ENCODE data around the gene PRKAR1B. TPM values are rescaled to one million over a fixed set of nuclear protein-coding genes. Genes with fewer than 3 reads are reported as not detected.

PRKAR1B gene
- total RNA-seq, 1 experiment from 2014 or later = 43.3 TPM

GRCh38 chr7:601595-602340, 125.3 kb downstream of the PRKAR1B start:
- Histone ChIP-seq H2AFZ (ENCODE audit: low read length) (no peak overlapping the region), H2BK5ac (ENCODE audit: insufficient read length, low read length) (no peak overlapping the region), H2BK15ac (ENCODE audit: low read depth, low read length) (no peak overlapping the region), H4K8ac (replicated peaks; ENCODE audit: insufficient read length, low read depth, low read length) (no peak overlapping the region), H3K27ac (ENCODE audit: insufficient read length, low read depth, low read length) (no peak overlapping the region), H3K23ac (ENCODE audit: insufficient read length, low read depth, low read length) (no peak overlapping the region), H3K14ac (ENCODE audit: insufficient read depth, low read length) (no peak overlapping the region), H2BK12ac (ENCODE audit: insufficient read length, low read depth, low read length) (no peak overlapping the region), H3T11ph (ENCODE audit: low read length) (no peak overlapping the region), H4K91ac (ENCODE audit: insufficient read length, low read depth, low read length) (no peak overlapping the region), H3K4me1 (ENCODE audit: insufficient read depth, low read length) (no peaks in the 10 kb centered on the region), H4K5ac (ENCODE audit: insufficient read length, low read depth, low read length) (no peak overlapping the region), H3K79me1 (ENCODE audit: insufficient read depth, low read depth, low read length, poor library complexity, severe bottlenecking) (no peaks in the 10 kb centered on the region), H3K9me3 (ENCODE audit: control insufficient read depth, low read depth, low read length) (no peaks in the 10 kb centered on the region), H3K18ac (ENCODE audit: insufficient read length, low read depth, low read length) (no peak overlapping the region), H3K9ac (ENCODE audit: extremely low read depth, insufficient read length, low read length) (no peak overlapping the region), H4K20me1 (ENCODE audit: control insufficient read depth, insufficient read depth, insufficient read length) (peaks cover 9% of the 10 kb centered on the region), H3K79me2 (ENCODE audit: insufficient read depth, low read length) (no peaks in the 10 kb centered on the region), H3K4ac (ENCODE audit: low read depth, low read length) (no peak overlapping the region), H3K27me3 (ENCODE audit: insufficient read depth, low read length) (no peaks in the 10 kb centered on the region), H3K4me2 (ENCODE audit: insufficient read depth, insufficient read length, low read length) (no peak overlapping the region), H3K56ac (ENCODE audit: insufficient read length, low read depth, low read length) (no peak overlapping the region), H2BK20ac (ENCODE audit: low read depth, low read length, poor library complexity, severe bottlenecking) (no peak overlapping the region), H2AK5ac (ENCODE audit: insufficient read length, low read length) (no peak overlapping the region), H2BK120ac (ENCODE audit: low read depth, low read length, poor library complexity, severe bottlenecking) (no peak overlapping the region), H3K23me2 (ENCODE audit: insufficient read length, low read depth, low read length, poor library complexity, severe bottlenecking) (peaks cover 2% of the 10 kb centered on the region)
- whole genome bisulfite sequencing (ENCODE audit: extremely low coverage, insufficient read length, low lambda C conversion rate) = no CpG with 5 or more reads among the region's 39 CpGs
- H3K36me3 Mint-ChIP-seq (ENCODE audit: insufficient read depth in 1 of 3, low read depth in 3 of 3) = peaks cover 0 to 8% (median 4%) of the 10 kb centered on the region in 3 experiments; a peak in 5 of 7 replicates
- peaks cover 14 to 17% of the 10 kb centered on the region in 2 experiments for H3K4me1 Mint-ChIP-seq
- no peak overlapping the region for H3K27ac Mint-ChIP-seq
- DNase-seq = no peak
- no peaks in the 10 kb centered on the region for H3K9me3 Mint-ChIP-seq
- no peak overlapping the region for H3K4me3 Mint-ChIP-seq
- H3K27me3 Mint-ChIP-seq (ENCODE audit: low read depth) = no peaks in the 10 kb centered on the region
- TF ChIP-seq, protein P1, sequence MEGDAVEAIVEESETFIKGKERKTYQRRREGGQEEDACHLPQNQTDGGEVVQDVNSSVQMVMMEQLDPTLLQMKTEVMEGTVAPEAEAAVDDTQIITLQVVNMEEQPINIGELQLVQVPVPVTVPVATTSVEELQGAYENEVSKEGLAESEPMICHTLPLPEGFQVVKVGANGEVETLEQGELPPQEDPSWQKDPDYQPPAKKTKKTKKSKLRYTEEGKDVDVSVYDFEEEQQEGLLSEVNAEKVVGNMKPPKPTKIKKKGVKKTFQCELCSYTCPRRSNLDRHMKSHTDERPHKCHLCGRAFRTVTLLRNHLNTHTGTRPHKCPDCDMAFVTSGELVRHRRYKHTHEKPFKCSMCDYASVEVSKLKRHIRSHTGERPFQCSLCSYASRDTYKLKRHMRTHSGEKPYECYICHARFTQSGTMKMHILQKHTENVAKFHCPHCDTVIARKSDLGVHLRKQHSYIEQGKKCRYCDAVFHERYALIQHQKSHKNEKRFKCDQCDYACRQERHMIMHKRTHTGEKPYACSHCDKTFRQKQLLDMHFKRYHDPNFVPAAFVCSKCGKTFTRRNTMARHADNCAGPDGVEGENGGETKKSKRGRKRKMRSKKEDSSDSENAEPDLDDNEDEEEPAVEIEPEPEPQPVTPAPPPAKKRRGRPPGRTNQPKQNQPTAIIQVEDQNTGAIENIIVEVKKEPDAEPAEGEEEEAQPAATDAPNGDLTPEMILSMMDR (conservative IDR thresholded peaks at IDR 0.05) = no peak
